Upper lobe of left lung (tissue), 6 donors: Measurements from ENCODE around the gene ARHGAP11A. TPM values are rescaled to one million over a fixed set of nuclear protein-coding genes. Genes with fewer than 3 reads are reported as not detected.
"Not testable (repeated sequence)": the region's sequence is repeated elsewhere in the genome, so short reads cannot be mapped to it uniquely, and the experiment has no call there.

Experiments used
- ATAC-seq, 2 donors: fragments of 200-7000 bp; cut with Tn5 transposase; one replicate each; pipeline ENCODE4 v1.9.1; 2022; ENCODE audit warnings: mild to moderate bottlenecking in 2 of 2, moderate library complexity in 2 of 2; ENCODE audit not compliant: low FRiP score in 2 of 2
- DNase-seq, 2 donors: peaks; one replicate each; pipeline ENCODE4 v3.0.0-alpha.2; 2019 to 2020
- H3K27ac ChIP-seq, 4 donors: fragments of 200-600 bp; sonication (generic); one replicate each; pipeline ENCODE4 v1.5.1; 2016 to 2019
- H3K27me3 ChIP-seq, 4 donors: fragments of 200-600 bp; sonication (generic); one replicate each; pipeline ENCODE4 v1.5.1; 2017 to 2019
- H3K36me3 ChIP-seq, 4 donors: fragments of 200-600 bp; sonication (generic); one replicate each; pipeline ENCODE4 v1.5.1; 2016 to 2019
- H3K4me1 ChIP-seq, 4 donors: fragments of 200-600 bp; sonication (generic); one replicate each; pipeline ENCODE4 v1.5.1; 2018 to 2019
- H3K4me3 ChIP-seq, 4 donors: fragments of 200-600 bp; sonication (generic); one replicate each; pipeline ENCODE4 v1.5.1; 2017 to 2019; ENCODE audit warnings: mild to moderate bottlenecking in 2 of 4, moderate library complexity in 1 of 4
- H3K9me3 ChIP-seq, 4 donors: fragments of 200-600 bp; sonication (generic); one replicate each; pipeline ENCODE4 v1.5.1; 2018 to 2019
- POLR2A ChIP-seq, 4 donors: fragments of 450-650 bp; IDR thresholded peaks; one replicate each; pipeline ENCODE4 v1.5.1; 2016 to 2017; ENCODE audit warnings: antibody characterized with exemption in 4 of 4, mild to moderate bottlenecking in 2 of 4
- POLR2AphosphoS5 ChIP-seq, 2 donors: sonication (generic); formaldehyde crosslinking; IDR thresholded peaks; one replicate each; pipeline ENCODE4 v1.5.1; 2017; ENCODE audit warnings: antibody characterized with exemption in 2 of 2
- WGBS, 2 donors: methylation state at CpG; one replicate each; pipeline ENCODE4 v1.1.5; 2017 to 2018; 5-methylcytosine and 5-hydroxymethylcytosine counted together
- total RNA-seq, 6 donors: library from RNA; depleted of rRNA in 4 of 6; stranded (reverse); fragments of >200 nt in 4 of 6; gene quantifications; one replicate each; pipeline versions ENCODE4 v1.1.0 to v1.2.1, GENCODE V29; 2016 to 2021
- donor health status: DM: no; HTN: no; CAD: no; lungs with moderate emphysema.
- donor health status: DM: no; HTN: yes; CAD: no; lungs with severe emphysema.

The ARHGAP11A gene
- total RNA-seq, result 1 to 10 TPM; 2.1 to 4.8 (median 3.9) TPM

- H3K27me3 ChIP-seq, H3K36me3 ChIP-seq, H3K4me1 ChIP-seq, H3K9me3 ChIP-seq: not testable (repeated sequence)
- ATAC-seq, result peak; percentile 96
- WGBS, 2 donors, result 0% methylated on average over 18 to 19 of the region's 43 CpGs
- peak; percentile 74 to 83 for DNase-seq
- TF ChIP-seq POLR2A (IDR thresholded peaks at IDR 0.05) (peak in 1 of 4 donors; percentile 16), POLR2AphosphoS5 (IDR thresholded peaks at IDR 0.05) (peak in 1 of 2 donors; percentile 41)
- Histone ChIP-seq H3K27ac (peak within 1 kb of the TSS; percentile 70 to 82 (median 80)), H3K4me3 (peak within 1 kb of the TSS; percentile 47 to 63 (median 56))
Observed at GRCh38 chr15:32615051-32615870, at the start of gene ARHGAP11A. Gene ARHGAP11A (plus strand): TSS chr15:32615504. CDS start chr15:32616212, 708 bp downstream.

GRCh38 chr15:32568988-32569387, 46.3 kb upstream of the ARHGAP11A start:
- not testable (repeated sequence) for ATAC-seq, H3K27me3 ChIP-seq, H3K4me1 ChIP-seq, DNase-seq, H3K36me3 ChIP-seq, H3K9me3 ChIP-seq, H3K27ac ChIP-seq, H3K4me3 ChIP-seq
- WGBS, 2 donors, result 40% methylated on average over 1 of the region's 3 CpGs; no CpG with 5 or more reads in 1 of the 2 donors

DNA sequence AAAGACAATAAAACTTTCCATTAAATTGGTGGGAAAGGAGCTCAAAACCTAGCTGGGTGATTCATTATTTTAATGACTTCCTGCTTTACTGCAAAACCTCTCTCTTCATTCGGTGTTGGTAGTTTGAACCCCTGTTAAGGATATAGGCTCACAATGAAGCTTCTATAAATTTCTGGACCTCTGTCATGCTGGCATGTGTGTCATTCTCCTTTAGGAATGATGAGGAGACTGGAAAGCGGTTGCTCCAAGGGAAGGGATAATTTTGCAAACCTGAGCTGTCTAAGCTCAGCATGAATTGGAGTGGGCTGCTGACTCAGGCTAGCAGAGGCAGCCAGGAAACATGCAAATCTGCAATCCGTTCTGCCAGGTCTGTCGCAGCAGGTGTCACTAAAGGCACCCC, 36.8 kb upstream of the ARHGAP11A start:
- not testable (repeated sequence) for H3K36me3 ChIP-seq, H3K4me3 ChIP-seq, DNase-seq, H3K27me3 ChIP-seq, H3K4me1 ChIP-seq, ATAC-seq, H3K9me3 ChIP-seq, H3K27ac ChIP-seq
- WGBS, 2 donors, result 57 to 100% methylated on average over 1 to 2 of the region's 4 CpGs

DNA sequence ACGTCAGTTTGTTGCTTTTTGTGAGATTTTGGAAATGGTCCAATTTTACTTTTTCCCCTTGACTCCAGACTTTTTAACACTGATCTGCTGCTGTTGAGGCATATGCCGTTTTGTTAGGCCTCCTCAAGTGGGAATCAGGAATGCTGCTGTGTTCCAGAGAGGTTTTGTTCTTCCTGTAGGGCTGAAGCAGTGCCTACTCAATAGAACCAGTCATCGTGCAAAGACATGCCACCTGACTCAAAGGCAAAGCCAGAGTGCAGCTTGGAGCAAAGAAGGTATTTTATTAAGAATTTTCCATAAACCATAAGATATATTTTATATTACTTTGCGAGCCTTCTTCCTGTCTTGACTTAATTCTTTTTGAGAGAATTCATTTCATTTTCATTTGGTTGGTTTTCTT, 29.5 kb upstream of the ARHGAP11A start:
- H3K36me3 ChIP-seq, ATAC-seq, H3K9me3 ChIP-seq, H3K27ac ChIP-seq, H3K4me1 ChIP-seq, H3K27me3 ChIP-seq, H3K4me3 ChIP-seq: not testable (repeated sequence)
- WGBS, 2 donors, result 63% methylated on average over 3 of the region's 4 CpGs; no CpG with 5 or more reads in 1 of the 2 donors
- peak in 1 of 2 donors; percentile 24 for DNase-seq

GRCh38 chr15:32593151-32593550, 22.2 kb upstream of the ARHGAP11A start, which contains the start of gene GOLGA8N:
Gene GOLGA8N (plus strand): TSS chr15:32593456.
- not testable (repeated sequence) for ATAC-seq, H3K27me3 ChIP-seq, H3K36me3 ChIP-seq, H3K4me3 ChIP-seq, H3K9me3 ChIP-seq, H3K27ac ChIP-seq, DNase-seq, H3K4me1 ChIP-seq
- WGBS, 2 donors, result 90% methylated on average over 5 of the region's 8 CpGs; no CpG with 5 or more reads in 1 of the 2 donors

DNA sequence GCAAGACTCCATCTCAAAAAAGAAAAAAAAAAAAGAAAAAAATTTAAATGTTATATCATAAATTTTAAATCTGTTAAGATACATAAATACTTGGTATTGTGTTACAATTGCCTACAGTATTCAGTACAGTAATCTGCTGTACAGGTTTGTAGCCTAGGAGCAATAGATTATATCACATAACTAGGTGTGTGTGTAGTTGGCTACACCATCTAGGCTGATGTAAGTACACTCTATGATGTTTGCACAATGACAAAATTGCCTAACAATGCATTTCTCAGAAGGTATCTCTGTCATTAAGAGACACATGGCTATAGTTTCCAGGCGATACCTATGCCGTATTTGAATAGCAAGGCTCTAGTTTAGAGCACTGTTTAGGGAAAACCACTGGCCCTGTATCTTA, 5.8 kb upstream of the ARHGAP11A start:
- not testable (repeated sequence) for ATAC-seq, H3K27ac ChIP-seq, H3K9me3 ChIP-seq

GRCh38 chr15:32610719-32611118, 4.6 kb upstream of the ARHGAP11A start:
- H3K36me3 ChIP-seq, H3K27me3 ChIP-seq, H3K4me3 ChIP-seq, H3K27ac ChIP-seq, H3K4me1 ChIP-seq, DNase-seq, H3K9me3 ChIP-seq: not testable (repeated sequence)
- ATAC-seq, result peak in 1 of 2 donors; percentile 58
- 0 to 3% methylated on average over 1 to 2 of the region's 3 CpGs for WGBS, 2 donors

More for the DNA sequence above, 5.8 kb upstream of the ARHGAP11A start:
- not testable (repeated sequence) for DNase-seq, H3K4me1 ChIP-seq, H3K4me3 ChIP-seq, H3K27me3 ChIP-seq, H3K36me3 ChIP-seq
- WGBS, 2 donors, result 75 to 85% methylated on average over 2 of the region's 2 CpGs

DNA sequence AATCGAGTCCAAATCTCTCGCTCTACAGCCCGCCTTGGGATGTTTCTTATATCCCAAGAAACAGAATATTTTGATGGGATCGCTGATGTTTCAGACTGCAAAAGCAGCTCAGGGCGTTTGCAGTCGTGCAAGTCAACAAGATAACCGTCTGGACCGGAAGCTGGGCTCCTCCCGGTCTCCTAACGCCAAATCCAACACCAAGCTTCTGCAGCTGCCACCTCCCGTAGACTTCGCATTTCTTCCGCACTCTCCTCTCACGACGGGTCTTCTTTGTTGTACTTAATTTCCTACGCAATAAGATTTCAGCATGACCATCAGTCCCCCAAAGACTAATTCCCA, 623 bp upstream of the ARHGAP11A start:
- Histone ChIP-seq H3K4me3 (peak overlapping the region in 3 of 4 donors; percentile 56 to 63 (median 56)), H3K27ac (peak overlapping the region; percentile 70 to 82 (median 80))
- H3K27me3 ChIP-seq, H3K36me3 ChIP-seq, H3K4me1 ChIP-seq, H3K9me3 ChIP-seq: not testable (repeated sequence)
- WGBS, 2 donors, result 0% methylated on average over 3 to 6 of the region's 16 CpGs
- peak; percentile 77 to 88 for ATAC-seq
- peak in 1 of 2 donors; percentile 54 for DNase-seq

DNA sequence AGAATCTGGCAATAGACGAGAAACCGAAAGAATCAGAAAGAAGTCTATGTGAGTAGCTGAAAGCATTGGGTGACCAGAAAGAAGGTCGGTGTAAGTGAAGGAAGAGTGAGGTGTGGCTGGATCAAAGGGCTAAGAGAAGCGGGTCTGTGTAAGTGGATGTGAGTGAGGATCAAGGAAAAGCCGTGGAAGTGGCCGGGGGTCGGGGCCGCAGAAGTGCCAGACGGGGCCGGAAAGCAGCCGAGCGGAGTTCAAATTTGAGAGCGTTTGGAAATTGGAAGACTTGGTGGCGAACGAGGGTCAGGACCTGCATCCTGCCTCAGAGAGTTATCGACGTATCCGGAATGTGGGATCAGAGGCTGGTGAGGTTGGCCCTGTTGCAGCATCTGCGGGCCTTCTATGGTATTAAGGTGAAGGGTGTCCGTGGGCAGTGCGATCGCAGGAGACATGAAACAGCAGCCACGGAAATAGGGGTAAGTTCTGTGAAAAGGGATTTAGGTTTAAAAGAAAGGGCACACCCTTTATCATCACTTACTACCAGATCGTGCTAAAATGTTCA, 645 bp downstream of the ARHGAP11A start:
- peak overlapping the region in 2 of 4 donors; percentile 70 to 82 for H3K27ac ChIP-seq
- H3K27me3 ChIP-seq, ATAC-seq, H3K36me3 ChIP-seq, DNase-seq, H3K9me3 ChIP-seq, H3K4me1 ChIP-seq: not testable (repeated sequence)
- H3K4me3 ChIP-seq, result peak overlapping the region; percentile 47 to 63 (median 56)
- 0 to 2% methylated on average over 12 to 13 of the region's 24 CpGs for WGBS, 2 donors
